Activated T-cell treated with anti-CD3 and anti-CD28 coated beads, Interleukin-2, amount 50 U/mL, for 4 hours (primary cell): ENCODE results near the gene CARD9. TPM values are rescaled to one million over a fixed set of nuclear protein-coding genes. Genes with fewer than 3 reads are reported as not detected.
"Not testable (repeated sequence)": the region's sequence is repeated elsewhere in the genome, so short reads cannot be mapped to it uniquely, and the experiment has no call there.

ENCODE experiments used
- ATAC-seq, 2 donors: fragments of 200-7000 bp; cut with Tn5 transposase; one replicate each; pipeline ENCODE4 v1.10.0; 2021
- DNase-seq: peaks from one replicate; pipeline ENCODE4 v3.0.0-alpha.2; 2020
- H3K27me3 Mint-ChIP-seq: one replicate; pipeline ENCODE4 v1.8.0; 2021; ENCODE audit warnings: low read depth, mixed read lengths
- H3K36me3 Mint-ChIP-seq: one replicate; pipeline ENCODE4 v1.8.0; 2022; ENCODE audit warnings: mixed read lengths; ENCODE audit not compliant: insufficient read depth
- H3K4me1 Mint-ChIP-seq: one replicate; pipeline ENCODE4 v1.8.0; 2021; ENCODE audit warnings: low read depth, mixed read lengths
- H3K4me3 Mint-ChIP-seq: one replicate; pipeline ENCODE4 v1.8.0; 2021; ENCODE audit warnings: mild to moderate bottlenecking, moderate library complexity, mixed read lengths
- H3K9me3 Mint-ChIP-seq: one replicate; pipeline ENCODE4 v1.8.0; 2021; ENCODE audit warnings: mixed read lengths
- total RNA-seq, 3 donors: library from RNA; stranded (reverse); gene quantifications; one replicate each; pipeline ENCODE4 v1.2.1, GENCODE V29; 2021

The CARD9 gene
- total RNA-seq, 3 donors from 2014 or later, result 1.4 to 3.4 (median 2.4) TPM

GRCh38 chr9:136358016-136358415 is 15.5 kb downstream of the CARD9 start:
- Mint-ChIP-seq H3K9me3 (no peaks in the 10 kb centered on the region), H3K36me3 (no peaks in the 10 kb centered on the region), H3K4me1 (peaks cover 1% of the 10 kb centered on the region), H3K4me3 (no peak overlapping the region), H3K27me3 (no peaks in the 10 kb centered on the region)
- DNase-seq (no peak), ATAC-seq (no peak)

GRCh38 chr9:136357202-136357725 is 16.2 kb downstream of the CARD9 start:
- H3K36me3 Mint-ChIP-seq, result no peaks in the 10 kb centered on the region
- DNase-seq (no peak), ATAC-seq (no peak)
- no peak overlapping the region for H3K4me3 Mint-ChIP-seq
- H3K27me3 Mint-ChIP-seq, result no peaks in the 10 kb centered on the region
- no peaks in the 10 kb centered on the region for H3K4me1 Mint-ChIP-seq
- no peaks in the 10 kb centered on the region for H3K9me3 Mint-ChIP-seq

- H3K4me1 Mint-ChIP-seq, result no peaks in the 10 kb centered on the region
- ATAC-seq, result no peak
- no peak for DNase-seq
- no peaks in the 10 kb centered on the region for H3K36me3 Mint-ChIP-seq
- H3K4me3 Mint-ChIP-seq, result no peak overlapping the region
- no peaks in the 10 kb centered on the region for H3K27me3 Mint-ChIP-seq
- no peaks in the 10 kb centered on the region for H3K9me3 Mint-ChIP-seq
Measured at GRCh38 chr9:136355616-136356557, 17.6 kb downstream of the CARD9 start.

GRCh38 chr9:136354592-136355085 is 18.8 kb downstream of the CARD9 start:
- no peak overlapping the region for H3K4me3 Mint-ChIP-seq
- H3K27me3 Mint-ChIP-seq, result no peaks in the 10 kb centered on the region

GRCh38 chr9:136353757-136354488 is 19.5 kb downstream of the CARD9 start:
- H3K4me1 Mint-ChIP-seq, result no peaks in the 10 kb centered on the region
- H3K9me3 Mint-ChIP-seq, result no peaks in the 10 kb centered on the region
- ATAC-seq (no peak), DNase-seq (no peak)
- H3K36me3 Mint-ChIP-seq, result no peaks in the 10 kb centered on the region
- H3K27me3 Mint-ChIP-seq, result no peaks in the 10 kb centered on the region
- H3K4me3 Mint-ChIP-seq, result no peak overlapping the region

More at GRCh38 chr9:136354592-136355085, 18.8 kb downstream of the CARD9 start:
- Mint-ChIP-seq H3K4me1 (no peaks in the 10 kb centered on the region), H3K36me3 (no peaks in the 10 kb centered on the region), H3K9me3 (no peaks in the 10 kb centered on the region)
- ATAC-seq (no peak), DNase-seq (no peak)

- Mint-ChIP-seq H3K27me3 (no peaks in the 10 kb centered on the region), H3K9me3 (no peaks in the 10 kb centered on the region), H3K4me1 (no peaks in the 10 kb centered on the region), H3K4me3 (no peak overlapping the region), H3K36me3 (no peaks in the 10 kb centered on the region)
- ATAC-seq, result no peak
- no peak for DNase-seq
Measured at GRCh38 chr9:136353088-136353487, 20.4 kb downstream of the CARD9 start.

GRCh38 chr9:136352682-136353081 is 20.8 kb downstream of the CARD9 start:
- DNase-seq, result no peak
- Mint-ChIP-seq H3K4me3 (no peak overlapping the region), H3K9me3 (no peaks in the 10 kb centered on the region), H3K36me3 (no peaks in the 10 kb centered on the region), H3K27me3 (no peaks in the 10 kb centered on the region), H3K4me1 (no peaks in the 10 kb centered on the region)
- ATAC-seq, result no peak

GRCh38 chr9:136351868-136352267 is 21.6 kb downstream of the CARD9 start:
- not testable (repeated sequence) for H3K9me3 Mint-ChIP-seq, ATAC-seq, DNase-seq, H3K36me3 Mint-ChIP-seq, H3K4me1 Mint-ChIP-seq, H3K4me3 Mint-ChIP-seq, H3K27me3 Mint-ChIP-seq

GRCh38 chr9:136351252-136351800 is 22.1 kb downstream of the CARD9 start:
- no peak for DNase-seq
- Mint-ChIP-seq H3K4me1 (no peaks in the 10 kb centered on the region), H3K9me3 (no peaks in the 10 kb centered on the region), H3K4me3 (no peak overlapping the region), H3K36me3 (no peaks in the 10 kb centered on the region), H3K27me3 (no peaks in the 10 kb centered on the region)
- ATAC-seq, result no peak

- DNase-seq, result no peak
- Mint-ChIP-seq H3K4me3 (no peak overlapping the region), H3K4me1 (no peaks in the 10 kb centered on the region), H3K27me3 (no peaks in the 10 kb centered on the region), H3K9me3 (no peaks in the 10 kb centered on the region), H3K36me3 (no peaks in the 10 kb centered on the region)
- ATAC-seq, result no peak
Measured at GRCh38 chr9:136349546-136349945, 23.9 kb downstream of the CARD9 start.

GRCh38 chr9:136348691-136349090 is 24.8 kb downstream of the CARD9 start:
- Mint-ChIP-seq H3K36me3 (no peaks in the 10 kb centered on the region), H3K27me3 (no peaks in the 10 kb centered on the region), H3K9me3 (no peaks in the 10 kb centered on the region), H3K4me3 (no peak overlapping the region), H3K4me1 (no peaks in the 10 kb centered on the region)
- ATAC-seq (no peak), DNase-seq (no peak)

GRCh38 chr9:136347472-136348256 is 25.8 kb downstream of the CARD9 start:
- H3K27me3 Mint-ChIP-seq, result no peaks in the 10 kb centered on the region
- H3K4me3 Mint-ChIP-seq, result no peak overlapping the region
- no peaks in the 10 kb centered on the region for H3K9me3 Mint-ChIP-seq
- H3K4me1 Mint-ChIP-seq, result peaks cover 2% of the 10 kb centered on the region
- H3K36me3 Mint-ChIP-seq, result no peaks in the 10 kb centered on the region
- no peak for DNase-seq
- ATAC-seq, result no peak

- H3K27me3 Mint-ChIP-seq, result no peaks in the 10 kb centered on the region
- no peaks in the 10 kb centered on the region for H3K9me3 Mint-ChIP-seq
- H3K36me3 Mint-ChIP-seq, result no peaks in the 10 kb centered on the region
- no peak for DNase-seq
- H3K4me1 Mint-ChIP-seq, result peaks cover 2% of the 10 kb centered on the region
- H3K4me3 Mint-ChIP-seq, result no peak overlapping the region
- ATAC-seq, result no peak
Measured at GRCh38 chr9:136346927-136347465, 26.5 kb downstream of the CARD9 start.
